Activated CD8-positive, alpha-beta T cell treated with anti-CD3 and anti-CD28 coated beads for 36 hours (primary cell): ENCODE data around the gene ZNF514. TPM values are rescaled to one million over a fixed set of nuclear protein-coding genes. Genes with fewer than 3 reads are reported as not detected.

Experiments used
- ATAC-seq: fragments of 200-7000 bp; cut with Tn5 transposase; one replicate; pipeline ENCODE4 v1.10.0; 2021; ENCODE audit warnings: mild to moderate bottlenecking, moderate library complexity
- CTCF ChIA-PET: fragments of 350-600 bp; sonication (Branson Sonifier 250); formaldehyde crosslinking; loops from one replicate; lab custom pipeline; 2021; ENCODE audit warnings: antibody characterized with exemption; lab: Charles Lee
- POLR2A ChIA-PET: fragments of 350-600 bp; sonication (Branson Sonifier 250); formaldehyde crosslinking; loops from one replicate; lab custom pipeline; 2021; ENCODE audit warnings: antibody characterized with exemption; lab: Charles Lee
- DNase-seq: peaks from one replicate; pipeline ENCODE4 v3.0.0-alpha.2; 2020
- H3K27ac Mint-ChIP-seq: one replicate; pipeline ENCODE4 v1.8.0; 2021; ENCODE audit warnings: mild to moderate bottlenecking, mixed read lengths
- H3K27me3 Mint-ChIP-seq: one replicate; pipeline ENCODE4 v1.8.0; 2021; ENCODE audit warnings: mixed read lengths
- H3K36me3 Mint-ChIP-seq: one replicate; pipeline ENCODE4 v1.8.0; 2021; ENCODE audit warnings: low read depth, mixed read lengths
- H3K4me1 Mint-ChIP-seq: one replicate; pipeline ENCODE4 v1.8.0; 2021; ENCODE audit warnings: low read depth, mixed read lengths
- H3K4me3 Mint-ChIP-seq: one replicate; pipeline ENCODE4 v1.8.0; 2021; ENCODE audit warnings: mild to moderate bottlenecking, moderate library complexity, mixed read lengths
- H3K9me3 Mint-ChIP-seq: one replicate; pipeline ENCODE4 v1.8.0; 2021; ENCODE audit warnings: mixed read lengths
- CTCF ChIP-seq: fragments of 200-600 bp; IDR thresholded peaks from one replicate; pipeline ENCODE4 v1.8.0; 2022; ENCODE audit warnings: antibody characterized with exemption, mild to moderate bottlenecking
- intact Hi-C: fragments of 100-400 bp; cut with micrococcal nuclease; formaldehyde crosslinking; loops from one replicate; pipeline ENCODE4 v1.10.0; 2022
- total RNA-seq, 2 experiments: library from RNA; stranded (reverse); gene quantifications; one replicate each; pipeline ENCODE4 v1.2.3, GENCODE V29; 2021

ZNF514 gene
- total RNA-seq, 2 experiments from 2014 or later, result 14.0 to 15.6 TPM

- no peak for TF ChIP-seq CTCF
- Mint-ChIP-seq H3K36me3 (peaks cover 8% of the 10 kb centered on the region), H3K27ac (peak within 1 kb of the TSS; percentile 96), H3K4me3 (peak within 1 kb of the TSS; percentile 100), H3K4me1 (peaks cover 23% of the 10 kb centered on the region), H3K9me3 (no peaks in the 10 kb centered on the region), H3K27me3 (no peaks in the 10 kb centered on the region)
- POLR2A ChIA-PET, result interaction anchor here (0.6 to 2.0 kb wide), 6 partner anchors 9 to 140 kb away, joined by 3 to 10 read pairs (median 4); partner anchors contain the start of genes MAL and MRPS5
- DNase-seq (peak; percentile 98), ATAC-seq (peak; percentile 94)
- CTCF ChIA-PET, result interaction anchor here (0.6 to 3.0 kb wide), 8 partner anchors 9 to 237 kb away, joined by 3 to 16 read pairs (median 4); partner anchors contain the start of genes FAHD2A and MRPS5
- intact Hi-C loops, result loop anchor here (10.0 kb wide), 1 partner anchor 91 kb away; no protein-coding TSS in a partner anchor
These were observed 5.9 kb upstream of the ZNF514 start, which contains the start of gene ZNF2 for GRCh38 chr2:95165371-95166064. Gene ZNF2, plus strand, starts transcription at chr2:95165809. Its CDS starts 10,418 bp downstream, at chr2:95176227.

DNA sequence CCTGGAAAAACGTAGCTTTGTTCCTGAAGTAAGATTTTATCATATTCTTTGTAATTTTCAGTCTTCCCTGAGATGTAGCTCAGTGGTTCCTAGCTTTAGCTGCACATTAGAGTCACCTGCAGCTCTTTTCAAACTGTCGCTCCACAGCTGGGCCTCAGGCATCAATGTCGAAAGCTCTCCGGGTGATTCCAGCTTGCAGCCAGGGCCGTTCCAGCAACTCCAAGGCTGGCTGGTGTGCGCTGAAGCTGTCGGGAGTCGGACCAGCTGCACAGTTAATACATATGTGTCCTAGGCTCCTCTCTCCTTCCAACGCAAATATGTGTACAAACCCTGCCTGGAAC is 5.4 kb upstream of the ZNF514 start:
- no peaks in the 10 kb centered on the region for H3K9me3 Mint-ChIP-seq
- ChIA-PET CTCF (interaction anchor here (1.0 to 3.0 kb wide), 7 partner anchors 10 to 238 kb away, joined by 3 to 16 read pairs (median 5); partner anchors contain the start of genes FAHD2A and MRPS5), POLR2A (interaction anchor here (0.6 to 2.0 kb wide), 6 partner anchors 10 to 140 kb away, joined by 3 to 10 read pairs (median 4); partner anchors contain the start of genes MAL and MRPS5)
- intact Hi-C loops, result loop anchor here (10.0 kb wide), 1 partner anchor 90 kb away; no protein-coding TSS in a partner anchor
- TF ChIP-seq CTCF, result no peak
- peak; percentile 14 for ATAC-seq
- no peaks in the 10 kb centered on the region for H3K27me3 Mint-ChIP-seq
- peak overlapping the region; percentile 100 for H3K4me3 Mint-ChIP-seq
- DNase-seq, result no peak
- peaks cover 8% of the 10 kb centered on the region for H3K36me3 Mint-ChIP-seq
- H3K27ac Mint-ChIP-seq, result peak overlapping the region; percentile 96
- H3K4me1 Mint-ChIP-seq, result peaks cover 28% of the 10 kb centered on the region

DNA sequence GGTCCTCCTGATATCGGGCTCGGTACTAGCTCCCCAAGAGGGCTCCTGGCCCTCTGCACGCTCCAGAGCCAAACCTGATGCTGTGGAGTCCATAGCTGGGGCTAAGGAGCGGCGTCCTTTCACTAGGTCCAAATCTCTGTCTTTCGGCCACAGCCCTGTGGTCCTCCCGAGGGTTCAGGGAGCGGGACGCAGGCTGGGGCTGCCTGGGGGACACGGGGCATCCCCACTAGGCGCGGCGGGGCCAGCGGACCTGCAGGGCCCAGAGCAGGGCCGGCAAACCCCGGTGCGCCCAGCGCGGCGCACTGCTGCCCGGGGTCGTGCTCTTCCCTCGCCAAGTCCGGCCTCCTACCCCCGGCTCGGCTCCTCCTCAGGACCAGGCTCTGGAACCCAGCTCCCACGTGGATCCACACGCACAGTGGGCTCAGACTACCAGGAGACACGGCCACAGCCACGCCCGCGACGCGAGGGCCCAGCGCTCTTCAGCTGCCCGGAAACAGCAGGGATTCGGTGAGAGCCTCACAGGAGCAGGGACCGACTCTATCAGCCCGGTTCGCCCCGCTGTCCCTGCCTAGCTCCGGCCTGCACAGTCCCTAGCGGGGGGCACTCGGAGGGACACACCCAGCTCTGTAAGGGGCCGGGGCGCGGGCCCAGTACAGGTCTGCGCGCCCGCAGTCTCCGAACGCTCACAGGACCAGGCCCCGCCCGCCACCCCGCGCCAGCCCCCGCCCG is 593 bp downstream of the ZNF514 start:
- Mint-ChIP-seq H3K4me3 (peak overlapping the region; percentile 78), H3K9me3 (peaks cover 12% of the 10 kb centered on the region), H3K36me3 (peaks cover 42% of the 10 kb centered on the region), H3K27me3 (no peaks in the 10 kb centered on the region), H3K27ac (peak overlapping the region; percentile 69), H3K4me1 (peaks cover 18% of the 10 kb centered on the region)
- POLR2A ChIA-PET, result interaction anchor here (0.5 to 1.3 kb wide), 6 partner anchors 9 to 137 kb away, joined by 3 to 5 read pairs (median 3); no protein-coding TSS in a partner anchor
- ATAC-seq, result peak; percentile 63
- peak; percentile 38 for DNase-seq
- CTCF ChIA-PET, result interaction anchor here (0.6 to 1.8 kb wide), 5 partner anchors 79 to 172 kb away, joined by 3 to 5 read pairs (median 3); no protein-coding TSS in a partner anchor
- intact Hi-C loops, result loop anchor here (5.0 kb wide), 1 partner anchor 37 kb away; the partner anchor contains the start of gene MRPS5
- no peak for TF ChIP-seq CTCF

DNA sequence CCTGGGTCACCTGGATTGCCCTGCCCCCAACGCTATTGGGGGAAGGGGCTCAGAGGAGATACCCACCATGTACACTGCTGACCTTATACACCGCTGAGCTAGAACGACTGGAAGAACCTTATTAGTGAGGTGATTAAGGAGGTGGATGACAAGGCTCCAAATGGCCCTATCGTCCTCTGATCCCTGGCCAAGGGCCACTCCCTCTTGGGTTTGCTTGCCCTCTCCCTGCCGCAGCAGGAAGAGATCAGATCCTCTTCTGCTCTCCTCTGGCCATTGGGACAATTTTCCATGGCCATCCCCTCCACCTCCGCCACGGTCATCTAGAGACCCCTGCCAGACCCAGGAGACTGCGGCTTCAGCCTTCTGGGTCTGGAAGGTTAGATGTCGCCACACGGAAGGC is 1.2 kb downstream of the ZNF514 start:
- Mint-ChIP-seq H3K27ac (no peak overlapping the region), H3K27me3 (no peaks in the 10 kb centered on the region), H3K4me1 (peaks cover 13% of the 10 kb centered on the region), H3K9me3 (peaks cover 15% of the 10 kb centered on the region), H3K4me3 (peak overlapping the region; percentile 78), H3K36me3 (peaks cover 47% of the 10 kb centered on the region)
- ATAC-seq (no peak), DNase-seq (no peak)
- POLR2A ChIA-PET, result no interaction called here
- TF ChIP-seq CTCF, result no peak
- intact Hi-C loops, result loop anchor here (5.0 kb wide), 1 partner anchor 36 kb away; the partner anchor contains the start of gene MRPS5
- CTCF ChIA-PET, result interaction anchor here (1.1 to 1.7 kb wide), 3 partner anchors 37 to 136 kb away, joined by 3 to 5 read pairs (median 3); partner anchors contain the start of gene MRPS5
